Left forelimb (tissue), 1 donor: ENCODE results near the gene PRKAG1.

Experiments
- DNase-seq: peaks from one replicate; pipeline ENCODE4 v3.0.0-alpha.2; 2018; ENCODE audit warnings: low spot score

Gene PRKAG1

GRCh38 chr12:48966177-48966895 lies 52.2 kb downstream of the PRKAG1 start:
- DNase-seq, result peak; percentile 59

GRCh38 chr12:48965298-48965838 lies 53.2 kb downstream of the PRKAG1 start:
- no peak for DNase-seq

- no peak for DNase-seq
Observed at GRCh38 chr12:48961801-48962200, 56.8 kb downstream of the PRKAG1 start.

GRCh38 chr12:48961331-48961730 lies 57.2 kb downstream of the PRKAG1 start:
- DNase-seq, result no peak

- no peak for DNase-seq
Observed at GRCh38 chr12:48960834-48961233, 57.7 kb downstream of the PRKAG1 start.

GRCh38 chr12:48958049-48958388 lies 60.6 kb downstream of the PRKAG1 start:
- no peak for DNase-seq

- peak; percentile 97 for DNase-seq
Observed at GRCh38 chr12:48957141-48958048, 61.2 kb downstream of the PRKAG1 start, which contains the start of gene ARF3. ARF3 (minus strand) TSS chr12:48957487; CDS start chr12:48941095, 16,392 bp downstream.

- DNase-seq, result peak; percentile 92
Observed at GRCh38 chr12:48956279-48957140, 62.1 kb downstream of the PRKAG1 start.

GRCh38 chr12:48954841-48955501 lies 63.6 kb downstream of the PRKAG1 start:
- DNase-seq, result no peak

- DNase-seq, result no peak
Observed at GRCh38 chr12:48954061-48954460, 64.5 kb downstream of the PRKAG1 start.

GRCh38 chr12:48952691-48953090 lies 65.9 kb downstream of the PRKAG1 start:
- no peak for DNase-seq
